HG02885 (cell line): ENCODE data around the gene TMUB1.

Source experiments
- ATAC-seq: cut with Tn5 transposase; IDR thresholded peaks from one replicate; pipeline ENCODE4 v1.9.1; 2021; ENCODE audit warnings: mild to moderate bottlenecking; ENCODE audit not compliant: unreplicated experiment, poor library complexity

Gene TMUB1, protein sequence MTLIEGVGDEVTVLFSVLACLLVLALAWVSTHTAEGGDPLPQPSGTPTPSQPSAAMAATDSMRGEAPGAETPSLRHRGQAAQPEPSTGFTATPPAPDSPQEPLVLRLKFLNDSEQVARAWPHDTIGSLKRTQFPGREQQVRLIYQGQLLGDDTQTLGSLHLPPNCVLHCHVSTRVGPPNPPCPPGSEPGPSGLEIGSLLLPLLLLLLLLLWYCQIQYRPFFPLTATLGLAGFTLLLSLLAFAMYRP

DNA sequence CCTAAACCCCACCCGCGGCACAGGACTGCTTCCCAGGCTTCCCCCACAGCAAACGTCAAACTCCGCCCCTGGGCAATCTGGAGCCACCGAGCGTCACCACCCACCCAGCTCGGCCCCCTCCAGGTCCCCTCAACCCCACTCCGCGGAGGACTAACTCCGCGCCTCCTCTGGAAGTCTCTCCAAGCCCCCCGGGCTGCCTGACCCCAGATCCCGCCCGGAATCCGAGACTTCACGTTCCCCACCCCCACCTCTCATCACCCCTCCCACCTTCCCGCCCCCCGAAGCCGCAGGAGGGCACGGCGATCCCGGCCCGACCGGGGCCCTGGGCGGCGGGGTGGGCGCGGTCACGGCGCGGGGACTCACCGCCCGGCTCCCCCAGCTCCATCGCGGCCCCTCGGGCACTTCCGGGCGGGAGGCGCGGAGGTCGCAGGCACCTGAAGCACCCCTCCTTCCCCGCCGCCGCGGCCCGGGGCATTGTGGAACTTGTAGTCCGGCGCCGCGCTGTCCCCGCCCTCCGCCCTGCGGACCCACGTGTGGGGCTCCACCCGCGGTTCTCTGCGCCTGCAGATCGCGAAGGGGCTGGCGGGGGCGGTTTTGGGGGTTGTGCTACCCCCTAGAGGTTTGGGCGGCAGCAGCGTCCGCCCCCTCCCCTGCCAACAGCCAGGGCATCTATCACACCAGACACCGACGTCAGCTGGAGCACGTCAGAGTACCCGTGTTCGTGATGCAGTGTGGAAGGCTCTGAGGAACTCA, at the start of gene TMUB1:
TMUB1 (minus strand) TSS at position 423 of the 753 bp plus-strand sequence. CDS start 930 bp downstream, outside the sequence.
- ATAC-seq, result peak; percentile 50

DNA sequence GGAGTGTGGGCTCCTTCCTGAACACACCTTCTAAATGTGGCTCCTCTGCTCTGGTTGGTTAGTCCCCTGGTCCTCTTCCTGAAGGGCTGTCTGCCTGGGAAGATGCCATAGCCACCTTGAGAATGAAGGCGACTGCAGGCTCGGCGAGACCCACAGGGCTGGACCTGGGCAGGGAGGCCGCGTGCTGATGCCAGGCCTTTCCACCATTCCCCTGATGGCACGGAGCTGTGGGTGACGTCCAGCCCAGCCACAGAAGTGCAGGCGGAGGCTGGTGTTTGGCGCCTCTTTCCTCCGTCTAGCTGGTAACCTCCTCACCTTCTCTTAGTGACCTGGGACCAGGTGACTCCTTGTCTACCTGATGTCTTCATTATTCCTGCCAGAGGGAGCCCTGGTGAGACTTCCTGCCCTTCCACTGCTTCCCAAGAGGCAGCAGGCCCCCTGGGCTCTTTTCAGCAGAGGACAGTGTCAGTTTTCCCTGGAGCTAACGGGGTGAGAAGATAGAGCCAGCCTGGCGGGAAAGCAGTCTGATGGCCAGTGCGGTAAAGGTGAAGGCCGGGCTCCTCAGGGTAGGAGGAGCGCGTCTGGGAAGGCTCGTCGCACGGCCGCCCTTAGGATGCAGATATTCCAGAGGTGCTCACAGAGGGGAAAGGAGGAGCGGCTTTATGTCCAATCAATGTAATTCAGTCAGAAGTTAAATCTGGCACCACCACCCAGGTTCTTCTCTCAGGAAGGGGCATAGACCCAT, 49.3 kb upstream of the TMUB1 start:
- no peak for ATAC-seq

DNA sequence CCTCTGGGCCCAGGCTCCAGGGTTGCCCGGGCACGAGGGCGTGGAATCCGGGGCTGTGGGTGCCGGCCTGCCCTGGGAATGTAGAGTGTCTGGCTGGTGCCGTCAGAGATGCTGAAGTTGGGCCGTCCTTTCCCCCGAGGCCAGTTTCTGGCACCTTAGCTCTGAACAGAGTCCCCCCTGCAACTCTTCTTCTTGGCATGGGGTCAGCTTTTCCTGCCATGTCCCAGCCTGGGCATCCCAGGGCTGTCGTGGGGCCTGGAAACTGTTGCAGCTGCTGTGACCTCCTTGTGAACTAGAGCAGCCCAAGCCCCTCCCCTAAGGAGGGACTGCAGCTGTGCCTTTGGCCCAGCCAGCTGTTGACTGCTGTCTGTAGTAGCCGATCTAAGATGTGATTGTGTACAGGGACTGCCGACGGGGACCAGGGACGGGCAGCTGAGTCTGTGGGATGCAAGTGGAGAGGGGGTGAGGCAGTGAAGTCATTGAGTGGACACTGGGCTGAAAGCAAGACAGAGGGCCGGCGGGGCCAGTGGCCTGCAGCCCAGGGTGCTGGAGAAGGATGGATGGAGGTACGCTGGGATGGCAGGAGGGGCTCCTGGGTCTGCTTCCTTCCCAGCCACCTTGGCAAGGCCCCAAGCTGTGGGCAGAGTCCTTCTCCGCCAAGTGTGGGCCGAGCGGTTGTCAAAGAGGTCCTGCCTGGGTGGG, 48.5 kb upstream of the TMUB1 start:
- no peak for ATAC-seq

DNA sequence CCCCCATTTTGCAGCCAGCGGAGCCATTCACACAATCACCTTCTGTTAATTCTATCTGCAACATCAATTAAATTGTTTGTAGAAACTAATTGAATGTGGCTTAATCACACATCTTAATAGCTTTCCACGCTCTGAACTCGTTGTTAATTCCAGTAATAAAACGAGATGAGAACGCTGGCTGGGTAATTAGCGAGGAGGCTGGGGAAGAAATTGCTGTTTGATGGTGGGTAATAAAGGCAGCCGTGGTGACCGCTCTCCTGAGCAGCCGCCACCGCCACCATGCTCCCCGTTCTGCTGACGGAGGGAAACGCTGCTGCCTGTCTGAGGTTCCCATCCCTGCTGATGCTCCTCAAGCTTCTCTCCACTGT, 47.9 kb upstream of the TMUB1 start:
- no peak for ATAC-seq

DNA sequence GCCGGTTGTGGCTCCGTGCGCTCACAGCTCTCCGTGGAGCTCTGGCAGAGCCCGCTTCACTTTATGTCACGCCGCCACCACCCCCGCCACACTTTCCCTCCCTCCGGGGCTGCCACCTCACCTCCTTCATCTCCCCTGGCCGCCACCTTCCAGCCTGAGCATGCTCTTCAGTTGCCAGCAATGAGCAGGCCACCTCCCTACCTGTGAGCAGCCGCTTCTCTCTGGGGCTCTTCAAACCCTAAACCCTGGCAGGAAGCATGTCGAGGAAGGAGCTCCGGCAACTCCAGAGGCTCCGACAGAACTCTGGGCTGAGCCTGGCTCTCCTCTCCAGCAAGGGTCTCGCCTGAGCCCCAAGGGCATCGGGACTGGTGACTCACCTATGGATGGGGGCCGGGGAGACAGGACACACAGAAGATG, 47.5 kb upstream of the TMUB1 start:
- ATAC-seq, result no peak

DNA sequence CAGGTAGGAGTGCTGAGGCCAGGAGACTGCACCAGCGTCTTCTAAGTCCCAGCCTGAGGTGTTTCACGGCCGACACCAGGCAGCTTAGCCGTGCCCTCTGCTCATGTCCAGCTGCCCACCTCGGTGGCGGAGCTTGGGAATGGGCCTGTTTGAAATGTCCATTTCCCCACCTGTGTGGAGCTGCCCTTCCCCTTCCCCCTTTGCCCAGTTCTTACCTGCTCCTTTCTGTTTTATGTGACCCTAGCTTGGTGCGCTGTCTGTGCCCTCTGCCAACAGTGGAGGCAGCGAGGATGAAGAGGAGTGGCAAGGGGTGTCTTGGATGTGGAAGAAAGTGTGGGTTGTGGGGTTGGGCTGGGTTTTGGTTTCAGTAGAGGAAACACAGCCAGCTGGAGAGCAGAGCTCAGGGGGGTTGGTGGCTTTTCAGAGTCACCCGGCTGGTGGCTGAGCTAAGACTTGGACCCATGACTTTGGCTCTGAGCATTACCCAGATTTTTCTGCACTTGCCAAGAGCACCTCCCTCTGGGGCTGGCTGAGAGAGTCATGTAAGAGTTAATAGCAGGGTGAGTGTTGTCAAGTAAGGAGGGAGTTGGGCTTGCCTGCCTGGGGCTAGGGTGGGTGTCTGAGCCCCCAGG, 46.8 kb upstream of the TMUB1 start:
- ATAC-seq, result no peak

DNA sequence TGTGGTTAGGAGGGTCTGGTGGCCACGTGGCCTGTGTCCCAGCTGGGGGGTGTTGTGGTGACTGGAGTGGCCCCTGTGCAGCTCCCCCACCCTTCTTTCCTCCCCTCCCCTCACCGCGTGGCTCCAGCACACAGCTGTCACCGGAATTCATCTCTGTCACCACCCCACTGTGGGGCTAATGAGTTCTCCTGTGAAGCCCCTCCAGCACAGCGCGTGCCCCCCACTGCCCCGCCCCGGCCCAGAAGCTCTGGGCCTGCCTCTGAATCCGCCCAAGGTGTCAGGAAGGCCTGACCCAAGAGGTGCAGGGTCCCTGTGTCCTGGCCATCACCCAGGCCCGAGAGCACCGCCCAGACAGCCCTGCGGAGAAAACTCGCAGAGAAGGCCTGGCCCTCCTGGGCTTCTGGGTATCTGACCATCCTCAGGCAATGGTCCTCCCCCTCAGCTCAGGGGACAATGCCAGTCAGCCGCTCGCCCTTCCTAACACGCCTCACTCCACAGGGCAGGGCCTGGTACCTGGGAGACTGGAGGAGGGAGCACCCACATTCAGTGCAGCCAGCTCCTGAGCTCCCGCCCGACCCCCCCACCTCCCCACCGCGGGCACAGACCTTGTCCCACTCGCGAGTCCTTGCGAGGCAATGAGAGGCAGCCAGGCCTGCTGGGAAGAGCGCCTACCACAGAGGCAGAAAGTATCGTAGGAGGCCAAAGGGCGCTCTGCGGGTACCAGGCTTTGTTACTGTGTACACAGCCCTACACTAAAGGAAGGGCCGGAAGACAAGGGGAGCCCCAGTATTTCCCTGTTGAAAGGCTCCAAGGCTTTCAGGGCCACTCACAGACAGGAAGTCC, 46.0 kb upstream of the TMUB1 start:
- ATAC-seq, result no peak

DNA sequence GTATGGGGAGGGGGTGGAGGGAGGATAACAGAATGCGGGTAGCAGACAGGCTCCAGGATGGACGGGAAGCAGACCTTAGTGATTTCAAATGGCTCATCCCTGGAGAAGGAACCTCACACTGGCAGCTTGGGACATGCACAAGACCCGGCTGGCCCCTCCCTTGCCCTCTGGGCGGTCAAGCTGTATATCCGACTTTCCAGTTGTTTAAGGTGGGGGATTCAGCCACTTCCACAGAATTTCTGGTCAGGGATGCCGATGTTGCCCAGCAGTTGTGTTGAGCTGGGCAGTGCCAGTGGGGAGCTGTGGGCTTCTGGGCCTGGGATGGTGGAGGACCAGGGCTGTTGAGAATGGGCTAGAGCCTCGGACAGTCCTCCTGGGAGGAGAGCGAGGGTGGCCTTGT, 45.4 kb upstream of the TMUB1 start:
- no peak for ATAC-seq

DNA sequence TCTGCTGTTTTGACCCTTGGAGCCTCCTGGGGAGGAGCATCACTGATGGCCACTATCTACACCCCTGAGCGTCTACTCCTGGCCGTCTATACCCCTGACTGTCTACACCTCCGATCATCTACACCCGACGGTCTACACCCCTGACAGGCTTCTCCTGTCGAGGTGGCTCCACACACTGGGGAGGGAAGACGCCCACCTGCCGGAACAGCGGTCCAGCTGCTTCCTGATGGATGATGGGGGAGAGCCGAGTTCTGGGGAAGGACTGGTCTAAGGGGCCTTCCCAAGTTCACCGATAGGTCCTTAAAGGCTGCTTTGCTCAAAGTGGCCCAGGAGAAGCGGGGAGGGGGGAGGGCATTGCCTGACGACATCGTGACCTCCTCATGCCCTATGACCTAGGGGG, 44.9 kb upstream of the TMUB1 start:
- ATAC-seq, result no peak

DNA sequence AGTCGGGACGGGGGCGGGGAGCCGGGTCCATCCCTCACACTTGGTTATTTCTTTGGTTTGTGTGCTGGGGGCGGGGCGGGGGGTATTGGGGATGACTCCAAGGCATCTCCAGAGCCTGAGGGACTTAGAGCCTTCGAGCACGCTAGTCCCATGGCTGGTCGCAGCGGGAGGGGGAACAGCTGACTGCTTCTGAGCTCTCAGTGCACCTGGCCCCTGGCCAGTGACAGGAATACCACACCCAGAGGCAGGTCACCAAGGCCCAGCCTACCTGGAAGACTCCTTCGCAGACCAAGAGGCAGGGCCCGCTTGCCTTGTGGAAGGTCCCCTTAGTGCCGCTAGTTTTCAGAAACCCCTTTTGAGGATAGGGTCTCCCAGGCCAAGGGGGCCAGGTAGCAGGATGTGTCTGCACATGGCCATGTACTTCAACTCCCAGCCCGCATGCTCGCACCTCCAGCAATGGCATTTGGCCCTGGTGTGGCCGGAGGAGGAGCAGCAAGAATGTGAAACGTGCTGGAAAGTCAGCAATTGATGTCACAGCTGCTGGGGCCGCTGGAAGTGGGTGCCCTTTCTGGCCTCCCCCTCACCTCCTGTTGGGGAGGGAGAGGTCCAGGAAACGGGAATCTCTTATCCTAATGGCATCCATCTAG, 43.3 kb upstream of the TMUB1 start:
- ATAC-seq, result no peak

DNA sequence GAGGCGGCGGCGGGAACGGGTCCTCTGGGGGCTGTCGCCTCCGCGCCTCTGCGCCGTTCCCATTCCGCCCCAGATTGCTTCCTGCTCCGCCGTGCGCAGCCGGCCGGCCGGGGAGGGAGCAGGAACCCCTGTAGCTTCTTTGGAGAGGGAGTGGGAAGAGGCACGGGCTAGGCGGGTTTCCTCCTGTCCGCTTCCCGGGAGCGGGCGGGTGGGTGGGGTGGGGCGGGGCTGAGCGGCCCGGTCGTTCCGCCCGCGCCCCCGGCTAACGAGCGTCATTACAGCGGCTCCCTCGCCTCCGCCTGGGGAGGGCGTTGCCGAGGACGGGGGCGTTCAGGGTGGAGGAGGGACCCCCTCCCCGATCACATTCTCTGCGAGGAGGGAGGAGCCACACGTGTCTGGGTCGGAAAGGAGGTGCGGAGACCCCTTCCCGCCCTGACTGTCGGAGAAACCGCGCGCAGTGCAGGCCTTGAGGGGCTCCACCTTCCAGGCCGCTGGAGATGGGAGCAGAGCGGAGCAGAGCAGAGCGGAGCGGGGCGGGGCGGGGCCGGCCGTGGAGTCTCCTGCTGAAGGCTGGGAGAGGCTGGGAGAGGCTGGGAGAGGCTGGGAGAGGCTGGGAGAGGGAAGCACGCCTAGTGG, 42.7 kb upstream of the TMUB1 start:
- no peak for ATAC-seq

DNA sequence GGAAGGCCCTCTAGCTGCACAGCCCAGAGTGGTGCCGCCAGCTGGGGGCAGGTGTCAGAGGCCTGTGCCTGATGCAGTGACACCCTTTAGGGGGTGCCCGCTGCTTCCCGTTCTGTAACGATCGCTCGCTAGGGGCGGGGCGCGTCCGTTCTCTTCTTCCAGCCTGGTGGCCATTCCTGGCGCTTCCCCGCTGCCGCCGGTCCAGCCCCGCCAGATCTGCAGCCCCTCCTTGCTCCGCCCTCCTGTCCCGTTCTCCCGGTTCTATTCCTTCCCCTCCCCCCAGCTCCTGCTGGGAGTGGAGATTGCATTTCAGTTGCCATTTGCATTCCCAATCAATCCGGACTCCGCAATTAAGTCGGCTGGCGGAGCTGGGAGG, 42.2 kb upstream of the TMUB1 start:
- ATAC-seq, result no peak

DNA sequence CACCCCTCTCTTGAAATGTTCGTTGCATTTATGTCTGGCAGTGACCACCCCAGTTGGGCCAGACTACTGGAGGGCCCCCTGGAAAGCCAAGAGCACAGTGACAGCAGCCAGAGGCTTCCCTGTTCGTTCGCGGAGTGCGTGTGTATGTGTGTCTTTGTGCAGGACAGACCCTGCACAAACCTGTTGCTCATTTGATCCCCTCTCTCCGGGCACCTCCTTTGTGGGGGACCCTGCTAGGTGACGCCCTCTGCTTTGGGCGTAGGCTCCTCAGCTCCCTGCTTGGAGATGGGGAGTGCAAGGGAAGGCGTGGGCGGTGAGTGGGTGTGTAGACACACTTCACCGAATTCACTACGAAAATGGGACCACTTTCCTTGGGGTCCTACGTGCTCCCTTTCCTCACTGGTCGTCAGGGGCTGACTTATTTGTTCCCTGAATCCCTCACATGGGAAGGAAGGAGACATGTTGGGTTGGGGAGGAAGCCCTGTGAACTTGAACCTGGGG, 41.7 kb upstream of the TMUB1 start:
- no peak for ATAC-seq

DNA sequence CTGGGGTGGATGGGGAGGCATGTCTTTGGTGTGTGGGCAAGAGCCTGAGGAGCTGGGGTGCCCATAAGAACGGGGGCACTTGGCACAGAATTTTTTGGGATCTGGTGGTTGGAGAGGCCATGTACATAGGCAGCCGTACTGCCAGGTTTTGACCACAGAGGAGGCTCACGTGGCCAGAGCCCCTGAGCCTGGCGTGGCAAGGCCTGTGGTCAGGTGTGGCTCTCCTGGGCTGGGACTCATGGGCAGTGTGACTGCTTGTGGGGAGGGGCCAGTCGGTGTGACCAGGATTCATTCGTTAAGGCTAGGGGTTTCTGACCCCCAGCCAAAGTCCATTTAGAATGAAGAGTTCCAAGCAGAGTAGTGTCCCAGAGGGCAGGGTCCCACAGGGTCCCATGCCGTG, 41.2 kb upstream of the TMUB1 start:
- no peak for ATAC-seq

DNA sequence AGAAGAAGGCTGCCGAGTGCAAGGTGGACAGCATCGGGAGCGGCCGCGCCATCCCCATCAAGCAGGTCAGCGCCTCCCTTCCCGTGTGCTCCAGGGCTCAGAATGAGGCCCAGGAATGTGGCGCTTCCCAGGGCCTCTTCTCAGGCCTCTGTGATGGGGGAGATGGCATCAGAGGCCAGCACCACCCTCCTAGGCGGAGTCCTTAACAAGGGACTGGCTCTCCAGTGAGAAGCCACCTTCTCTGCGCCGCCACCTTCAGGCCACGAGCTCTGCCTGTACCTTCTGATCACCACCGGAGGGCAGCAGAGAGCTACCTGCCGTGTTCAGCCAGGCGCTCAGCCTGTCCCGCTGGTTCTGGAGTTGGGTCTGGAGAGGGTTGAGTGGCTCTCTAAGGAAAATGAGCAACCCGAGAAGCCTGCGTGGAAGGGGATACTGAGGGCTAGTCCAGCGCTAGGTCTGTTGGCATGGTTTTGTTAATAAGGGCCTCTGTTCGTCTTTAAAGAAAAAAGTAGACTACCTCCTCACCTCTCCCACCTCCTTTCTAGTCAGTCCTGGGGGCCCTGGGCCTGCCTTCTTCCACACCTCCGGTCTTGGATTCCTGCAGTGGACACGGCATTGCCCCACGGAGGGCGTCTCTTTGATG, 40.6 kb upstream of the TMUB1 start:
- peak; percentile 88 for ATAC-seq

DNA sequence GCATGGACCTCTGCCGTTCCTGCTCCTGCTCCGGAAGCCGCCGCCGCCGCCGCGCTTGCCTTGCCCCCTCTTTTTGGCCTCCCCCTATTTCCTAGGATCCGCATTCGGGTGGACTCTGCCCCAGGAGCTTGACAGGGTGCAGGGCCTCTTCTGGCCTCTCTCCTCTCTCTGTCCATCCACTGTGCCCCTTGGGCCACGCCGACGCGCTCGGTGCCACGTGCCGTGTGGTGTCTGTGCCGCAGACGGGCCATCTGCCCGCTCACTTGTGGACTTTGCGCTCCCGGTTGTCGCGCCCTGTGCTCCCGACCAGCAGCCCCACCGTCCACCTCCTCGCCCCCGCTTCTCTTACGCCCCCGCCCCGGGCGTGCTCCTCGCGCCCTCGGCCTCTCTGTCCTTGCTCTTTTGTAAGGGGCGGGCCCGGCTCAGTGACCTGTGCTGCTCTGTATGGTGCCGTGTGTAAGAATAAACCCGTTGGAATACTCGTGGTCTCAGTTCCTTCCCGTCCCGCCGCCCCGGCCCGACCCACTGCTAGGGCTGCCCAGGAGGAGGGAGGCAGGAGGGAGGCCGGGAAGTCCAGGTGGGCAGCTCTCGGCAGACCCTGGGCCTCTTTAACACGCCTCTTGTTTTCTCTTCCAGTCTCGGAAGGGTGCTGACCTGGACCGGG, 40.0 kb upstream of the TMUB1 start:
- no peak for ATAC-seq

DNA sequence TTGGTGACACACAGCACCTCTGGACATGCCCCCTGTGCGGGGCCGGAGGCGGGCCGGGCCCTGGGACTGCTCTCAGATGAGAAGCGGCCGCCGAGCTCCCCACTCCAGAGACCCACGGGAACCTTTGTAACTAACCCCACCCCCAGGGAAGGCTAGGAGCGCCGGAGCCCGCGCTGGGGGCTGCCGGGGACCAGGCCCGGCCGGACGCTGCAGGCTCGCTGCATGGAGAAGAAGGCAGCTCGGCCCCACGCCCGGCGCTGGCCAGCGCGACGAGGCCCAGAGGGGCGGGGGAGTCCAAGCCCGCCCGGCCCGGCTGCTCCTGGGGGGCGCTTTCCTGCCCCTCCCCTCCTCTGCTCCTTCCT, 39.5 kb upstream of the TMUB1 start:
- ATAC-seq, result no peak
